ENCODE measurements around the gene MED23.

The MED23 gene

GRCh38 chr6:131640100-131640499 is 12.1 kb upstream of the MED23 start:
- no peak for DNase-seq (ENCODE audit: low read depth)

DNA sequence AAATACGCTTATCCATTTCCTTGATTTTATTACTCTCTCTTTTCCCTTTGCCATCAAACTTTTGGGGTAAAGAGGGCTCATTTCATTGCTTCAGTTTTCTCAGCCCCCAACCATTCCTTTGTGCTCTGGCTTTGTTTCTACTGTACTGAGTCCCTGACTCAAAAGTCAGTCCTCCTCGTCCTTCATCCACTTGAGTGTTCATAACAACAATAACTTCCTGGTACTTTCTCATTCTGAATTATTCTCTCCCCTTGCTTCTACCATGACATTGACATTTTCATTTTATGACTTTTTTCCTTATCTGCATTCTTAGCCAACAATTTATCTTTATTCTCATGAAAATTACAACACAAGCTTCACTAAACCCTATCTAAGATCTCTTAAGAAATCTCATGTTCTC is 10.0 kb upstream of the MED23 start:
- no peak for DNase-seq (ENCODE audit: low read depth)

- no peak for DNase-seq (ENCODE audit: low read depth)
These were observed 9.1 kb upstream of the MED23 start, which contains the start of gene ENPP3 for GRCh38 chr6:131636880-131637792. Gene ENPP3, plus strand, starts transcription at chr6:131637302. Its CDS starts 83 bp downstream, at chr6:131637385.

- DNase-seq (ENCODE audit: low read depth), result no peak
These were observed 7.6 kb upstream of the MED23 start for GRCh38 chr6:131635384-131636340.

GRCh38 chr6:131631625-131632289 is 3.7 kb upstream of the MED23 start:
- no peak for DNase-seq (ENCODE audit: low read depth)

GRCh38 chr6:131629651-131630050 is 1.6 kb upstream of the MED23 start:
- no peak for DNase-seq (ENCODE audit: low read depth)

DNA sequence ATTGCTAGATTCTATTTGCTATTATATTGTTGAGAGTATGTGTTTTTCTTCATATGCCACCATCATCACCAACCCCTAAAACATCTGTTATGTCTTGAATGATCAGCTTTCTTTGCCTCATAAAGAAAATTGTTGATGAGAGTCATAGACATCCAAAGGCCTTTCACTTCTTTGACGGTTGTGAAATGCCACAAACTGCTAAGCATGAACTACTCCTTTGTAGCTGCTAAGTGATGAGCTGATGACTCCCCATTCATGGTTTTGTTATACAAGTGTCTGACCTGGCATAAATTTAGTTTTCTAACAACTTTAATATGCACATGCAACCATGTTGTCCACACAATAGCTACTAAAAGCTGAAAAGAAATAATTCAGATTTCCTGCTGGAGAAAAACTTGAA is 684 bp upstream of the MED23 start:
- DNase-seq (ENCODE audit: low read depth), result no peak

DNA sequence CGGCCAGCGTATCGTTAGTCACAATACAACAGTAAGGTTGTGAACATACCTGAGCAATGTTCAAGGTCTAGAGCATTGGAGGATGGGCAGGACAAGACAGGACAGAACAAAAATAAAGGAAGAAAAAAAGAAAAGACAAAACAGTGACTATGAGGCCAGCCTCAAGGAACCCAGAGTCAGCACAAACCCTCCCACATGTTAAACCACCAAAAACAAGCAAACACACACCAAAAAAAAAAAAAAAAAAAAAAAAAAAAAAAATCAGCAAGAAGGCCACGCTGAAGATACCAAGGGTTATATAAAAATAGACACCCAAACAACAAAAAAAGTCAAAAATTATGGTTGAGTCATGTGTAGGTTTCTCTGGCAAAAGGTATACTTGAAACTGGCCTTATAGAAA is 12.8 kb downstream of the MED23 start:
- no peak for DNase-seq (ENCODE audit: low read depth)

- DNase-seq (ENCODE audit: low read depth), result no peak
These were observed 14.6 kb downstream of the MED23 start for GRCh38 chr6:131613296-131613925.

DNA sequence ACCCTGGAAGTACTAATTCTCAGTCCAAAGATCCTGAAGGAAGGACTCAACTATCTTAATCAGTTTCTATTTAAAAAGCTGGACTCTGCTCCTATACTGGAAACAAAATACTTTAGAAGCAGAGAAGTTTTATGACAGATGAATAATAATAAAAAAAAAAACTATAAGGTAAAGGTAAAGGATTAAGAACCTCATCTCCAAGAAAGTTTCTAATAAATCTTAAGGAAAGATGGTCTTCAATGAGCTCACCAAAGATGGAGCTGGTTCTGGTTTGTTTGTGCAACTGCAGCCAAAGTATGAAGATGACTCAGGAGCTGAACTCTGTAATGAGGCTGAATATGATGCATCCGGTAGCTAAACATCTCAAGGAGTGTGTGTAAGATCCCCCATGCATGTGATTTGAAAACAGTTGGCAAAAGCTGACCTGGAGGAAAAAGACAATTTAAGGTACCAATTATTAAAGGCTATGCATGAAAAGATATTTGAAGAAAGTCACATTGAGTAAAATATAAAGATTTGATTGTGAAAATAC is 25.2 kb downstream of the MED23 start:
- no peak for DNase-seq (ENCODE audit: low read depth)

GRCh38 chr6:131600716-131601115 is 27.3 kb downstream of the MED23 start:
- DNase-seq (ENCODE audit: low read depth), result no peak

GRCh38 chr6:131597446-131597845 is 30.6 kb downstream of the MED23 start:
- DNase-seq (ENCODE audit: low read depth), result no peak

GRCh38 chr6:131594074-131594473 is 34.0 kb downstream of the MED23 start:
- DNase-seq (ENCODE audit: low read depth), result no peak

DNA sequence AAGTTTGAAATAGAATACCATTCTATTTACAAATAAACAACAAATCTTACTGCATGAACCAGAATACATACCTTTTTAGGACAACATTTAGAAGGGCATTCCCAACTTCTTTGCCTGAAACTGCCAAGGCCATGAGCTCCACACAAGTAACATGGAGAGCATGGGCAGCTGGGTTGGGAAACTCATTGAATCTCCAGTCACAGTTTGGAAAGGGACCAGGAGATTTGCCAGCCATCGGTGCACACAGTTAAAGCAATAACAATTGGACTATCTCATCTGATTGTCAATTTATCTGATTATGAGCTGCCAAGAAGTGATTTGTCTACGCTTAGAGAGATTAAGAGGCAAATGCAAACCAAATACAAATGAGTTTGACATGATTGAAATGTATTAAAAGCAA is 35.1 kb downstream of the MED23 start:
- DNase-seq (ENCODE audit: low read depth), result no peak

GRCh38 chr6:131588643-131589042 is 39.4 kb downstream of the MED23 start:
- DNase-seq (ENCODE audit: low read depth), result no peak

GRCh38 chr6:131587909-131588308 is 40.1 kb downstream of the MED23 start:
- no peak for DNase-seq (ENCODE audit: low read depth)

DNA sequence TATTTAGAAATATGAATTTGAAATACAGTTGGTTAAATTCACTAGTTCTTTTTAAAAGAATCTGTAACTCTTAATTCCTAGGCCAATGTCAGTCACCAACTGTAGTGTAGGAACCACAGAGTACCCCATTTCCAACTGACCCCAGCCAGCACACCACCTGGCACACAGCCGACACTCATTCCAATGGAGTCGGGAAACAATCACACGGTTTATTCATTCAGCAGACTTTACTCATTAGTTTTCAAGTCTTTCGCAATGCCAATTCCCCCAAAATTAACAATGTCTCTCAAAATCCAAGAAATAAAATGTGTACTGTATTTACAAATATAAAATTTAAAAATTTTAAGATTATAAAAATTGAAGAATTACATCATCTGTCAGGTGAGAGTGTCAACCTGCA is 41.5 kb downstream of the MED23 start:
- no peak for DNase-seq (ENCODE audit: low read depth)

GRCh38 chr6:131581523-131581922 is 46.5 kb downstream of the MED23 start:
- no peak for DNase-seq (ENCODE audit: low read depth)

DNA sequence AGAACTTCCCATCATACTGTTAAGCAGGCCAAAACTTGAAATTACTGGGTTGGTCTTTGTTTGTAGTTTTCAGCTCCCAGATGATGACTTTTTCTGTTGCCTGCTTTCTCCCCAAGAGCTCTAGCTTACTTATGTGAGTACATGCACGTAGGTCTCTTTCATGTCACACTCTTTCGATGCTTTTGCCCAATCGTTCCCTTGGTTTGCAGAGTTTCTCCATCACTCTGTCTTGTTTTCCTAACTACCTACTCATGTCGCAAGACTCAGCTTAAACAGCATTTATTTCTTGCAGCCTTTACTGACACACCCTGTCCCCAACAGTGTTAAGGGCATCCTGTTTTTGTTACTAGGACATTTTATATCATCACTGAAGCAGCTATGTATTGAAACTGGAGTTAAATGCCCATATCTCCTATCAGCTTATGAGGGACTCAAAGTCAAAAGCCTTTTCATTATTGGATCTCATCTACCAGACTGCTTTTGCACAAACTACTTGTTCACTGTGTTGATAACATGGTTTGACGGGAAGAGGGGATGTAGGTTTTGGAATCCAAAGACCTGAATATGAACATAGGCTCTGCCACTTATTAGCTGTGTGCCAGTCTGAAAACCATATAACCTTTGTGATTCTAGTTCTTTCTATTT is 52.1 kb downstream of the MED23 start:
- DNase-seq (ENCODE audit: low read depth), result no peak

DNA sequence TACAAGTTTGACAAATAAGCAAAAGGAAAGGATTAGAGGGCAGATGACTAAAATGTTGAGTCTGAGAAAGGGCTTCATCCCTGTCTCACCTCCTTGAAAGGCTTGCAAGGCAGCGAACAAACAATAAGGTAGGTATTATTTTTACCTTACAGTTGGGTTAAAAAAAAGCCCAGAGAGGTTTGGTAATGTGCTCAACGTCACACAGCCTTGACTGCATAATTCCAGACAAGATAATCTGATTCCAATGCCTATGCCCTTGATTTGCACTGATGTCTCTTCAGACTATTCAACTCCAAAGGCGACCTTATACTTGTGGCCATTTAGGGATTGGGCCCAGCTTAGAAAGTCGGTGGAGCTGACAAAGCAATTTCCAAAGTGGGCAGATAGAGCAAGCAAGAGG is 53.4 kb downstream of the MED23 start:
- no peak for DNase-seq (ENCODE audit: low read depth)

GRCh38 chr6:131574133-131574532 is 53.9 kb downstream of the MED23 start:
- DNase-seq (ENCODE audit: low read depth), result no peak
